Activated CD4-positive, alpha-beta T cell treated with anti-CD3 and anti-CD28 coated beads for 4 hours (primary cell): ENCODE results near the gene COX6A1.
"Not testable (repeated sequence)": the region's sequence is repeated elsewhere in the genome, so short reads cannot be mapped to it uniquely, and the experiment has no call there.

Source experiments
- DNase-seq, 2 donors: peaks; one replicate each; pipeline ENCODE4 v3.0.0-alpha.2; 2020

COX6A1 gene

GRCh38 chr12:120428597-120429229, 9.2 kb upstream of the COX6A1 start:
- DNase-seq, result no peak

- DNase-seq, result no peak
These were observed 8.5 kb upstream of the COX6A1 start for GRCh38 chr12:120429368-120429767.

GRCh38 chr12:120432772-120433525, 5.0 kb upstream of the COX6A1 start:
- DNase-seq, result no peak

GRCh38 chr12:120438495-120439198, 734 bp downstream of the COX6A1 start:
- no peak for DNase-seq

- peak; percentile 72 to 81 for DNase-seq
These were observed 1.8 kb downstream of the COX6A1 start for GRCh38 chr12:120439646-120440247.

- DNase-seq, result no peak
These were observed 6.8 kb downstream of the COX6A1 start for GRCh38 chr12:120444676-120445075.

- peak; percentile 77 to 86 for DNase-seq
These were observed 8.3 kb downstream of the COX6A1 start, which contains the start of the genes GATC and TRIAP1 for GRCh38 chr12:120445911-120446843. Gene GATC, plus strand, starts transcription at chr12:120446444. Its CDS starts 37 bp downstream, at chr12:120446481. Gene TRIAP1, minus strand, starts transcription at chr12:120446384. Its CDS starts 12 bp downstream, at chr12:120446372.

GRCh38 chr12:120446844-120447178, 8.9 kb downstream of the COX6A1 start:
- not testable (repeated sequence) for DNase-seq

GRCh38 chr12:120447992-120448391, 10.1 kb downstream of the COX6A1 start:
- DNase-seq, result no peak

GRCh38 chr12:120452524-120452923, 14.6 kb downstream of the COX6A1 start:
- not testable (repeated sequence) for DNase-seq

- no peak for DNase-seq
These were observed 15.3 kb downstream of the COX6A1 start for GRCh38 chr12:120453060-120453750.

- peak in 1 of 2 donors; percentile 15 for DNase-seq
These were observed 16.1 kb downstream of the COX6A1 start for GRCh38 chr12:120453977-120454376.

GRCh38 chr12:120455302-120455701, 17.4 kb downstream of the COX6A1 start:
- DNase-seq, result no peak

GRCh38 chr12:120457133-120457532, 19.2 kb downstream of the COX6A1 start:
- no peak for DNase-seq

- DNase-seq, result no peak
These were observed 22.2 kb downstream of the COX6A1 start for GRCh38 chr12:120460157-120460556.

- DNase-seq, result no peak
These were observed 24.3 kb downstream of the COX6A1 start for GRCh38 chr12:120462099-120462640.

- no peak for DNase-seq
These were observed 25.8 kb downstream of the COX6A1 start for GRCh38 chr12:120463712-120464111.

GRCh38 chr12:120465756-120466155, 27.8 kb downstream of the COX6A1 start:
- no peak for DNase-seq

- peak; percentile 26 to 50 for DNase-seq
These were observed 28.8 kb downstream of the COX6A1 start for GRCh38 chr12:120466560-120467315.

GRCh38 chr12:120467439-120467838, 29.5 kb downstream of the COX6A1 start:
- no peak for DNase-seq
